H9 (cell line): ENCODE data around the gene IGIP. TPM values are rescaled to one million over a fixed set of nuclear protein-coding genes. Genes with fewer than 3 reads are reported as not detected.

ENCODE experiments used
- DNase-seq: peaks from one replicate; pipeline ENCODE4 v3.0.0-alpha.2; 2017
- H2AFZ ChIP-seq: one replicate; pipeline ENCODE4 v1.6.1; 2013; ENCODE audit warnings: mild to moderate bottlenecking, low read length, control low read depth, moderate library complexity
- H2AK5ac ChIP-seq: 2 replicates; pipeline ENCODE4 v1.6.1; 2013; ENCODE audit warnings: low read length, control low read depth, mixed read lengths; ENCODE audit not compliant: insufficient read length
- H2BK120ac ChIP-seq: one replicate; pipeline ENCODE4 v1.6.1; 2013; ENCODE audit warnings: low read depth, mild to moderate bottlenecking, low read length, control low read depth, inconsistent platforms; ENCODE audit not compliant: poor library complexity, severe bottlenecking
- H2BK12ac ChIP-seq: 2 replicates; pipeline ENCODE4 v1.6.1; 2013; ENCODE audit warnings: low read length, control low read depth, mixed read lengths, low read depth; ENCODE audit not compliant: insufficient read length
- H2BK15ac ChIP-seq: 2 replicates; pipeline ENCODE4 v1.6.1; 2013; ENCODE audit warnings: low read depth, low read length, control low read depth
- H2BK20ac ChIP-seq: one replicate; pipeline ENCODE4 v1.6.1; 2013; ENCODE audit warnings: low read depth, mild to moderate bottlenecking, low read length, control low read depth, inconsistent platforms; ENCODE audit not compliant: poor library complexity, severe bottlenecking
- H2BK5ac ChIP-seq: 2 replicates; pipeline ENCODE4 v1.6.1; 2013; ENCODE audit warnings: low read length, control low read depth, mixed read lengths; ENCODE audit not compliant: insufficient read length
- H3K14ac ChIP-seq: 2 replicates; pipeline ENCODE4 v1.6.1; 2013; ENCODE audit warnings: low read length, control low read depth; ENCODE audit not compliant: insufficient read depth
- H3K18ac ChIP-seq: 2 replicates; pipeline ENCODE4 v1.6.1; 2013; ENCODE audit warnings: low read depth, mild to moderate bottlenecking, mixed read lengths, low read length, control low read depth; ENCODE audit not compliant: insufficient read length
- H3K23ac ChIP-seq: 2 replicates; pipeline ENCODE4 v1.6.1; 2013; ENCODE audit warnings: low read length, control low read depth, mixed read lengths, low read depth; ENCODE audit not compliant: insufficient read length
- H3K23me2 ChIP-seq: 2 replicates; pipeline ENCODE4 v1.6.1; 2013; ENCODE audit warnings: low read depth, mild to moderate bottlenecking, mixed read lengths, low read length, control low read depth; ENCODE audit not compliant: insufficient read length, poor library complexity, severe bottlenecking
- H3K27ac ChIP-seq: 2 replicates; pipeline ENCODE4 v1.5.1; 2013; ENCODE audit warnings: low read length, control low read depth, mixed read lengths, low read depth; ENCODE audit not compliant: insufficient read length
- H3K27me3 ChIP-seq: 2 replicates; pipeline ENCODE4 v1.6.1; 2013; ENCODE audit warnings: low read length, control low read depth, inconsistent platforms; ENCODE audit not compliant: insufficient read depth
- H3K4ac ChIP-seq: 2 replicates; pipeline ENCODE4 v1.6.1; 2013; ENCODE audit warnings: low read depth, mild to moderate bottlenecking, control low read depth, inconsistent platforms, low read length, moderate library complexity
- H3K4me1 ChIP-seq: 2 replicates; pipeline ENCODE4 v1.6.1; 2013; ENCODE audit warnings: low read length, control low read depth, inconsistent platforms; ENCODE audit not compliant: insufficient read depth
- H3K4me2 ChIP-seq: 2 replicates; pipeline ENCODE4 v1.6.1; 2013; ENCODE audit warnings: low read length, control low read depth, mixed read lengths; ENCODE audit not compliant: insufficient read length, insufficient read depth
- H3K56ac ChIP-seq: 2 replicates; pipeline ENCODE4 v1.6.1; 2013; ENCODE audit warnings: low read depth, mild to moderate bottlenecking, mixed read lengths, low read length, control low read depth; ENCODE audit not compliant: insufficient read length
- H3K79me1 ChIP-seq: 2 replicates; pipeline ENCODE4 v1.6.1; 2013; ENCODE audit warnings: low read depth, mild to moderate bottlenecking, moderate library complexity, low read length, control low read depth, inconsistent platforms; ENCODE audit not compliant: insufficient read depth, poor library complexity, severe bottlenecking
- H3K79me2 ChIP-seq: 2 replicates; pipeline ENCODE4 v1.6.1; 2013; ENCODE audit warnings: low read length, control low read depth, inconsistent platforms; ENCODE audit not compliant: insufficient read depth
- H3K9ac ChIP-seq: 2 replicates; pipeline ENCODE4 v1.6.1; 2013; ENCODE audit warnings: low read length, control low read depth, mixed read lengths; ENCODE audit not compliant: insufficient read length; ENCODE audit errors: extremely low read depth
- H3K9me3 ChIP-seq: one replicate; pipeline ENCODE4 v1.6.1; 2013; ENCODE audit warnings: low read depth, low read length, inconsistent platforms; ENCODE audit not compliant: control insufficient read depth
- H3T11ph ChIP-seq: one replicate; pipeline ENCODE4 v1.6.1; 2013; ENCODE audit warnings: mild to moderate bottlenecking, low read length, control low read depth, inconsistent platforms
- H4K20me1 ChIP-seq: one replicate; pipeline ENCODE4 v1.6.1; 2013; ENCODE audit not compliant: control insufficient read depth, insufficient read length, insufficient read depth
- H4K5ac ChIP-seq: 2 replicates; pipeline ENCODE4 v1.6.1; 2013; ENCODE audit warnings: low read depth, mild to moderate bottlenecking, mixed read lengths, low read length, control low read depth; ENCODE audit not compliant: insufficient read length
- H4K8ac ChIP-seq: replicated peaks from 2 replicates; pipeline ENCODE4 v1.6.1; 2013; ENCODE audit warnings: low read length, control low read depth, mixed read lengths, low read depth; ENCODE audit not compliant: insufficient read length
- H4K91ac ChIP-seq: 2 replicates; pipeline ENCODE4 v1.6.1; 2013; ENCODE audit warnings: low read depth, mild to moderate bottlenecking, moderate library complexity, mixed read lengths, low read length, control low read depth; ENCODE audit not compliant: insufficient read length
- H3K27ac Mint-ChIP-seq, 3 experiments: 2 replicates in 2 of 3; 3 replicates in 1 of 3; pipeline ENCODE4 v1.8.0; 2020 to 2021; ENCODE audit warnings: mixed read lengths in 3 of 3, mild to moderate bottlenecking in 1 of 3, moderate library complexity in 1 of 3
- H3K27me3 Mint-ChIP-seq: 2 replicates; pipeline ENCODE4 v1.8.0; 2021; ENCODE audit warnings: low read depth, mild to moderate bottlenecking, moderate library complexity, mixed read lengths
- H3K36me3 Mint-ChIP-seq, 3 experiments: 2 replicates in 2 of 3; 3 replicates in 1 of 3; pipeline ENCODE4 v1.8.0; 2020 to 2021; ENCODE audit warnings: low read depth in 3 of 3, mixed read lengths in 3 of 3; ENCODE audit not compliant: insufficient read depth in 1 of 3
- H3K4me1 Mint-ChIP-seq, 2 experiments: 2 replicates each; pipeline ENCODE4 v1.8.0; 2020; ENCODE audit warnings: mixed read lengths in 2 of 2
- H3K4me3 Mint-ChIP-seq, 2 experiments: 2 replicates in 1 of 2; 3 replicates in 1 of 2; pipeline ENCODE4 v1.8.0; 2020 to 2021; ENCODE audit warnings: mild to moderate bottlenecking in 2 of 2, mixed read lengths in 2 of 2, moderate library complexity in 1 of 2
- H3K9me3 Mint-ChIP-seq, 2 experiments: 2 replicates in 1 of 2; 3 replicates in 1 of 2; pipeline ENCODE4 v1.8.0; 2020; ENCODE audit warnings: mild to moderate bottlenecking in 2 of 2, mixed read lengths in 2 of 2, moderate library complexity in 1 of 2
- WGBS: extraction: QIAGEN DNeasy Blood & Tissue Kit; methylation state at CpG from one replicate; pipeline ENCODE4 v1.1.7; 2013; ENCODE audit warnings: missing lambda C conversion rate, low lambda C conversion rate, mixed read lengths; ENCODE audit not compliant: insufficient read length; ENCODE audit errors: extremely low coverage; 5-methylcytosine and 5-hydroxymethylcytosine counted together
- total RNA-seq: library from RNA; stranded (reverse); gene quantifications from 2 replicates; pipeline ENCODE4 v1.2.1, GENCODE V29; 2021
- TF ChIP-seq, protein P1 (sequence below): fragments of 200-600 bp; sonication (generic); conservative IDR thresholded peaks from 3 replicates; pipeline ENCODE4 v1.8.0; 2021; ENCODE audit warnings: antibody characterized with exemption, mild to moderate bottlenecking

The IGIP gene
- total RNA-seq, 1 experiment from 2014 or later = 0.52 TPM

DNA sequence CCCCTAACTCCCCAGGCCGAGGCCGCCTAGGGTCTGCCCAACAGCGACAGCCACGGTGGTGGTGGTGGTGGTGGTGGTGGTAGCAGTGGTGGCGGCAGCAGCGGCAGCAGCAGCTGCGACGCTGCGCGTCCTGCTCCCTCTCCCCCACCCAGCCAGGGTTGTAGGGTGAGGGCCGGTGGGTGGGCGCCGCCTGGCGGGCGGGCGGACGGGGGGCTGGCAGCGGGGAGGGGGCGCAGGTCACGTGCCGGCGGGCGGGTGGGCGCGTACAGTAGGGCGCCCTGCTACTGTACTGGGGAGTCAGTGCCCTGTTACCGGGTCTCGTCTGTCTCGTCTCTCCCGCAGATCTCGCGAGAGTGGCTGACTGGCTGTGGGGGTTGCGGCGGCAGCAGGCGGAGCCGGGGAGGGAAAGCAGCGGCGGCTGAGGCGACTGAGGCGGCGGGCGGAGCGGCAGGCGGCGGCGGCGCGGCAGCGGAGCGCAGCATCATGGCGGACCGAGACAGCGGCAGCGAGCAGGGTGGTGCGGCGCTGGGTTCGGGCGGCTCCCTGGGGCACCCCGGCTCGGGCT lies 12.0 kb upstream of the IGIP start, which contains the start of gene PURA:
PURA (plus strand) TSS at position 411 of the 565 bp plus-strand sequence; CDS start at position 484, 73 bp downstream.
- DNase-seq = peak; percentile 96
- no peak within 1 kb of the TSS for H3K27ac ChIP-seq

More for the DNA sequence above, 12.0 kb upstream of the IGIP start, which contains the start of gene PURA:
- Histone ChIP-seq H3K23ac (no peak within 1 kb of the TSS), H3K56ac (no peak within 1 kb of the TSS), H2BK12ac (no peak within 1 kb of the TSS), H2BK15ac (no peak within 1 kb of the TSS), H2AFZ (no peak within 1 kb of the TSS), H4K91ac (no peak within 1 kb of the TSS), H3K4me1 (peaks cover 5% of the 10 kb centered on the region; the same call in 1 of the 2 replicates), H3K79me1 (no peaks in the 10 kb centered on the region), H2BK20ac (no peak within 1 kb of the TSS), H3K79me2 (no peaks in the 10 kb centered on the region), H3T11ph (no peak within 1 kb of the TSS), H4K8ac (no peak within 1 kb of the TSS), H3K23me2 (peaks cover 24% of the 10 kb centered on the region), H3K4ac (no peak within 1 kb of the TSS), H4K20me1 (no peaks in the 10 kb centered on the region), H3K9me3 (no peaks in the 10 kb centered on the region), H3K14ac (peak within 1 kb of the TSS; percentile 0; the same call in 1 of the 2 replicates), H4K5ac (no peak within 1 kb of the TSS), H2BK5ac (no peak within 1 kb of the TSS), H2BK120ac (no peak within 1 kb of the TSS), H3K4me2 (peak within 1 kb of the TSS; percentile 88), H2AK5ac (no peak within 1 kb of the TSS), H3K27me3 (peaks cover 26% of the 10 kb centered on the region), H3K18ac (no peak within 1 kb of the TSS), H3K9ac (peak within 1 kb of the TSS; percentile 39)
- Mint-ChIP-seq H3K4me3 (peak within 1 kb of the TSS; percentile 81 to 88), H3K36me3 (no peaks in the 10 kb centered on the region), H3K9me3 (no peaks in the 10 kb centered on the region), H3K27me3 (peaks cover 73% of the 10 kb centered on the region), H3K27ac (no peak within 1 kb of the TSS), H3K4me1 (peaks cover 47 to 50% of the 10 kb centered on the region in 2 experiments)
- no CpG with 5 or more reads among the region's 60 CpGs for WGBS
- TF ChIP-seq, protein P1, sequence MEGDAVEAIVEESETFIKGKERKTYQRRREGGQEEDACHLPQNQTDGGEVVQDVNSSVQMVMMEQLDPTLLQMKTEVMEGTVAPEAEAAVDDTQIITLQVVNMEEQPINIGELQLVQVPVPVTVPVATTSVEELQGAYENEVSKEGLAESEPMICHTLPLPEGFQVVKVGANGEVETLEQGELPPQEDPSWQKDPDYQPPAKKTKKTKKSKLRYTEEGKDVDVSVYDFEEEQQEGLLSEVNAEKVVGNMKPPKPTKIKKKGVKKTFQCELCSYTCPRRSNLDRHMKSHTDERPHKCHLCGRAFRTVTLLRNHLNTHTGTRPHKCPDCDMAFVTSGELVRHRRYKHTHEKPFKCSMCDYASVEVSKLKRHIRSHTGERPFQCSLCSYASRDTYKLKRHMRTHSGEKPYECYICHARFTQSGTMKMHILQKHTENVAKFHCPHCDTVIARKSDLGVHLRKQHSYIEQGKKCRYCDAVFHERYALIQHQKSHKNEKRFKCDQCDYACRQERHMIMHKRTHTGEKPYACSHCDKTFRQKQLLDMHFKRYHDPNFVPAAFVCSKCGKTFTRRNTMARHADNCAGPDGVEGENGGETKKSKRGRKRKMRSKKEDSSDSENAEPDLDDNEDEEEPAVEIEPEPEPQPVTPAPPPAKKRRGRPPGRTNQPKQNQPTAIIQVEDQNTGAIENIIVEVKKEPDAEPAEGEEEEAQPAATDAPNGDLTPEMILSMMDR = no peak
